GM19455 (cell line): ENCODE results near the gene APOBEC3G.

Experiments used
- ATAC-seq: cut with Tn5 transposase; IDR thresholded peaks from one replicate; pipeline ENCODE4 v1.9.1; 2021; ENCODE audit not compliant: unreplicated experiment

APOBEC3G gene

DNA sequence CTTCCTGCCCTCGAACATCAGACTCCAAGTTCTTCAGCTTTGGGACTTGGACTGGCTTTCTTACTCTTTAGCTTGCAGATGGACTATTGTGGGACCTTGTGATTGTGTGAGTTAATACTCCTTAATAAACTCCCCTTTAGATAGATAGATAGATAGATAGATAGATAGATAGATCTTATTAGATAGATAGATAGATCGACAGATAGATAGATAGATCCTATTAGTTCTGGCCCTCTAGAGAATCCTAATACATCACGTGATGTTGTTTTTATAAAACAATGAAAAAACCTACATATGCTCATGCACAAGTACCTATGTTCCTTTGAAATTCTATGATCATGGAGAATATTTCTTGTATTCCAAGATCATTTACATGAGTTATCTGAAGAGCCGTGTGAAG lies 43.9 kb downstream of the APOBEC3G start:
- ATAC-seq: no peak

DNA sequence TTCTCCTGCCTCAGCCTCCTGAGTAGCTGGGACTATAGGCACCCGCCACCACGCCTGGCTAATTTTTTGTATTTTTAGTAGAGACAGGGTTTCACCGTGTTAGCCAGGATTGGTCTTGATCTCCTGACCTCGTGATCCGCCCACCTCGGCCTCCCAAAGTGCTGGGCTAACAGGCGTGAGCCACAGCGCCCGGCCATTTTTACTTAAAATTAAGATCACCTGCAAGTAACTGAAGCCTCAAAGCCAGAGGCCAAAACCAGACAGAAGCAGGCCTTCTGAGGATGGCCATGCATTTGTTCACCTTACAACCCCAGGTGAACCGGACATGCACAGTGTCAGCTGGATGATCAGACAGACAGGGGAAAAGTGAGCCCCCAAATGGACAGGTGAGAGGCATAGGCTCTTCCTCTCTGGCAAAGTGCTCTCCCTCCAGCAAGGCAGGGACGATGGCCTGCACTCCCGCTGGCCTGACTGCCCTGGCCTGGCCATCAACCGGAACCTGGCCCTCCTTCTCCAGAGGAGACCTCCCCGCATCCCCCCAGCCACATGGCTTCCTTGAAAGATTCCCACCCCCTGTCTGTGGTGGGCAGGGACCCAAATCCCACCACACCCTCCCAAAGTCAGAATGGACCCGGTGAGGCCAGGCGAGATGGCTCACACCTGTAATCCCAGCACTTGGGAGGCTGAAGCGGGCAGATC lies 45.8 kb downstream of the APOBEC3G start:
- no peak for ATAC-seq

DNA sequence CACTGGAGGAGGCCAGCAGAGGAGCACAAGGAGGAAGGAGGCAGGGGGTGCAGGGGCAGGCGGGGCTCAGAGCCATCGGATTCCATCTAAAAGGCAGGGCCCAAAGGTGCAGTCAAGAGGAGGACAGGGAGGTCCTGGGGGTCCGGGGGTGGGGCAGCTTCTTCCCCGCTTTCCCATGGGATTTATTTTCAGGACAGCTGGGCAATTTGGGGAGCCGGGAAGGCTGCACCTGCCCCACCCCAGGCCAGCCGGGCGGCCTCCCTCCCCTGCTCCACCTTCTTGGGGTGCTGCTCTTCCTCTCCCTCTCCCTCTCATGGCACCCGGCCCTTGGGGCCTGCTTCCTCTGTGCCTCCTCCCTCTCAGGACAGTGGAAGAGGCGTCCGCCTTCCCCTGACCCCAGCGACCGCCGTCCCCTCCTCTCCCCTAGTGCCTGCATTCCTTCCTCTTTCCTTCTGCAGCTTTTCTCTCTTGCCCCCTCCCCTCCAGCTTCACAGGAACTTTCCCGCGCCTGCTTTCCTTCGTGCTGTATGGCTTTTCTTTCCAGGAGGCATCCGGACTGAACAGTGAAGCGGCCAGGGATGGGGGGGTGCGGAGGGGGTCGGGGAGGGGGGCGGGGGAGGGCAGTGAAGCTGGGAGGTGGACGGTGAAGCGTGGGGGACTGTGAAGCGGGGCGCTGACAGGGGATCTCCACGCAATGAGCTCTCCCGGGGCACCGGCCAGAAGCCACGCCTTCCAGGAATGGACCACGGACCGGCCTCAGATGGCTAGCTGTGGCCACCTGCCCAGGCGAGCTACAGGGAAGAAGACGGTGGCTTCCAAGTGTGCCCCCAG lies 46.9 kb downstream of the APOBEC3G start:
- no peak for ATAC-seq

DNA sequence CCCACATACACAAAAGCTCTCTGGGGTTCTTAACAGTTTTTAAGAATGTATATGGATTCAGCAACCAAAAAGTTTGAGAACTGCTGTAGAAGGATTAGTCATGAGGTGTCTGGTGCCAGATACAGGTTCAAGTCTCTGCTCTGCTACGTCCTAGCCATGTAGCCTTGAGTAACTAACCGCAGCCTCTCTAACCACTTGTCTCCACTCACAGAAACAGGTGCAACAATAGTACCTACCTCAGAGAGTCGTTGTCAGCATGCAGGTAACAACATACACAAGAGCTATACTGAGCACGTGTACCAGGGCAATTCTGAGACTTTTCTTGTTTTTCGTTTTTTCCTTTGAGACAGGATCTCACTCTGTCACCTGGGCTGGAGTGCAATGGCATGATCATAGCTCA lies 48.5 kb downstream of the APOBEC3G start:
- no peak for ATAC-seq

DNA sequence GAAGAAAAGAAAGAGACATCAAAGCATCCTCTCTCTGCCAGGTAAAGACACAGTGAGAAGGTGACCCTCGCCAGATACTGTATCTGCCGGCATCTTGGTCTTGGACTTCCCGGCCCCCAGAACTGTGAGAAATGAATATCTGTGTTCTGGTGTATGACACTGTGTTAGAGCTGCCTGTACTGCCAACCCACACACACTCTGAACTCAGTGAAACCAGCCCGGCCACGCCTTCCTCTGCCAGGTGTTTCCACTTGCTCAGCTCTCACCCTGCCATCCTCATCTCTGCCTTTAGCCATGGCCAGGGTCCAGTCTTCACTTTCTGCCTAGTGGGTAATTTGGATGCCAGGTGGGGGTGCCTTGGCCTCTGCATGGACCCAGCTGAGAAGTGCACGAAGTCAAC lies 51.4 kb downstream of the APOBEC3G start:
- ATAC-seq: no peak

DNA sequence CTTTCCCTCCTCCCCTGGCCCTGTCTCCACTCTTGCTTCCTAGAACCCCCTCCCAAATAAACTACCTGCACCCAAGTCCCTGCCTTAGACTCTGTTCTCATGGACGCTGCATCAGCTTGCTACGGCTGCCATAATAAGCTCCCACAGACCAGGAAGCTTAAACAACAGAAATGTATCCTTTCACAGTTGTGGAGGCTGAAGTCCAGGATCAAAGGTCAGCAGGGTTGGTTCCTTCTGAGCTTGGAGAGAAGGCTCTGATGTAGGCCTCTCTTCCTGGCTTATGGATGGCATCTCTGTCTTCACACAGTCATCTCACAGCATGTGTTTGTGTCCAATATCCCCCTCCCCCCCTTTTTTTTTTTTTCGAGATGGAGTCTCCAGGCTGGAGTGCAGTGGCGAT lies 52.0 kb downstream of the APOBEC3G start:
- no peak for ATAC-seq

DNA sequence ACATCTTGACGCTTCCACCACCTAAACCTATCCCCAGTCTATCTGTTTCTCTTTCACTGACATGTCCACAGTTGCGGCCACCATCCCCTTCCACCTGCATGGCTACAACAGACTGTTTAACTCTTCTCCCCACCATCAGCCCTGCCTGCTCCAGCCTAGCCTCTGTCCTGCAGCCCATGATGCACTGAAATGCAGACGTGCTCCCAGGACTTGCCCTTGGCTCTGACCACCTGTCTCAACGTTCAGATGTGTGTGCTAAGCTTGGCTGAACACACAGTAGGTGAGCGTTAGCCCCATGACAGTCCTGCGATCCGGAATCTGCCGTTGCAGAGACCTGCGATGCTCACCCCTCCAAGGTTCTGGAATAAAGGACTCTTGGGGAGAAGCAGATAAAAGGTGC lies 52.7 kb downstream of the APOBEC3G start:
- ATAC-seq: no peak

DNA sequence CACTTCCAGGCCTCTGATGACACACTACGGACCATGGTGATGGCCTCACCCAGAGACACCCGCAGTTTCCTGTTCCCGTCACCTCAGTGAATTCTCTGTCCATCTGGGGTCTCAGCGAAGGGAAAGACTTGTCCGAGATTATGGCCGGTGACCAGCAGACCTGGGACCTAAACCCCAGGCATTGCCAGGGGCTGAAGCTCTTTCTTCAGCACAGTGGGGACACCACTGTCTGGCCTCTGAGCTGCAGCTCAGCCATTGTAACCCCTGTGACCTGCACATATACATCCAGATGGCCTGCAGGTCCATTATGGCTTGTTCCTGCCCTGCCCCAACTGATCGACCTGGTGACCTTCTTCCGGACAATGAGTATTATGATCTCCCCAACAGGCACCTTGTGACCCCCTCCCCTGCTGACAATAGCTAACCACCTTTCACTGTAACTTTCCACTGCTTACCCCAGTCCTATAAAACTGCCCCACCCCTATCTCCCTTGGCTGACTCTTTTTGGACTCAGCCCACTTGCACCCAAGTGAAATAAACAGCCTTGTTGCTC lies 53.2 kb downstream of the APOBEC3G start:
- no peak for ATAC-seq

DNA sequence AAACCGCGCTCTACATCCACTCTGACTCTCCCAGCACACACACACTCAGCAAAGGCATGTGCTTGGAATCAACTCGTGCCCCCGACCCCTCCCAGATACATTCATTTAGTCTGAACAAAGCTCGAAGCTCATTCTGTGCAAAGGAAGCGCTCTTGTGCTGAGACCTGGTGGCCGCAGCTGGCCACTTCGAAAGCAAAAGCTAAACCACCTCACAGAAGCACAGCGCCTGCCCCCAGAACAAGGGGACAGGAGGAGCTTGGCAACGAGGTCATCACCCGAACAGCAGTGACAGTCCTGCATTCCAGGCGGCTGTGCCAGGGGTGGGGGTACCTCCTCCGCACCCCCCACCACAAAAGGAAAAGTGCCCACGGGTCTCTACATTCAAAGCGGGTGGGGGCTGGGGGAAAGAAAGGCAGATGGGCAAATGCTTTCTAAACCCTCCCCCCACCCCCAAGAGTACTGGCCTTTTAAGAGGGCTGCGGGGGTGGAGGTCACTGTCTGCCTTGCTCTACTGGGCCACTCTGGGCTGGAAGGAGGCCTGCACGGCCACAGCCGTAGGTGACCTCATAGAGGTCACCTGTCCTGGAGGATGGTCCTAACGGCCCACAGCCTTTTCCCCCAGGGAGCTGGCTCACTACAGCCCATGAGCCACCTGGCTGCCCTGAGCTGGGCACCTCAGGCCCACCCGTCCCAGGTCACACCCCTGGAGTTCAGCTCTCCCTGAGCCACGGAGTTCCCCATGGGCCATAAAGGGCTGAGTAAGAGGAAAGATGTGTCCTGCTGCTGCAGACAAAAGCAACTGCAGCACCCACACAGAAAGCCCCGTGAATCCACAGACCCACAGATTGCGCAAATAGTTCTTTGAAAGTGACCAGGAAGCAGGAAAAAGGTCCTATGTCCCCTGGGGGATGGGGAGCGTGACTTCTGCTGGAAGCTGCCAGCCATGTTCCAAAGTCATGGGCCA lies 54.1 kb downstream of the APOBEC3G start:
- ATAC-seq: no peak

DNA sequence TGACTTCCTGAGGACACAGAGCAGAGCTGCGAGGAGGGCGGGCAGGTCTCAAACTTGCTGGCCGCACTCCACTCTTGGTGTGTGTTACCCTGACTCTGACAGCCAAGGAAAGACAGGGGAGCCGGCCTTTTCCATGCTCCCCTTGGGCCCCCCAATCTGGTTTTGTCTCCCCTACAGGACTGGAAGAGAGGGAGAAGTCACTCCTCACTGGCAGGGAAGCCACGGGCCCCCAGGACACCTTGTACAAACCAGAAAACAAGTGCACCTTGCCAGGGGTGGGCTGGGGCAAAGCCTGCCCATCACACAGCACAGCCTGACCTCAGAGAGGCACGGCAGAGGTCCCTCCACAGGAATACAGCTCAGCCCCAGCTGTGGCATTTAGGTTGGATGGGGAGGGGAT lies 55.2 kb downstream of the APOBEC3G start:
- ATAC-seq: no peak

DNA sequence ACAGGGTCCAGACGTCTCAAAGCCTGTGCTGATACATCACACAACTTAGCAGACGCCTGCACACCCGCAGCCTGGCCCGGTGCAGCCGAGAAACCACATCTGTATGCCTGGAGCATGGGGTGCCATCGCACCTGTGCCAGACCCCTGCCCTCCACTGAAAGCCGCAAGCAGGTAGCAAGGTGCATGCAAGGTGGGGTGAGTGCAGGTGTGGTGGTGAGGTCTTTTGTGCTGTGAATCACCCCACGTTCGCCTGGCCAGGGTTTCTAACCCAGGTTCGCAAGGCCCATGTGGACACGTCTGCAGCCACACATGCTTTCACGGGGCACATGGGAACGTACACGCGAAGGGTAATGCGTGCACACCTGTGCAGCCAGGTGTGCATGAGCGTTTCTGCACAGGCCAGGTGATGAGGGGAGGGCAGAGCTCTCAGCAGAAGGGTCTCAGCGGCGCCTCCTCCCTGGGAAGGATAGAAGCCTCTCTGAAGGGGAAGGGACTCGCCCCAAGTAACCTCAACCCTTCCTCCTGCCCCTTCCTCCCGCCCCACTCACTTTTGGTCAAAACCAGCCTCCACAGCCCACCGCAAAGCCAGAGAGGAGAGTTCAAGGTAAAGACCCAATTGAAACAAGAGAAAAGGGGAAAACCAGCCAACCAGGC lies 55.9 kb downstream of the APOBEC3G start:
- no peak for ATAC-seq

DNA sequence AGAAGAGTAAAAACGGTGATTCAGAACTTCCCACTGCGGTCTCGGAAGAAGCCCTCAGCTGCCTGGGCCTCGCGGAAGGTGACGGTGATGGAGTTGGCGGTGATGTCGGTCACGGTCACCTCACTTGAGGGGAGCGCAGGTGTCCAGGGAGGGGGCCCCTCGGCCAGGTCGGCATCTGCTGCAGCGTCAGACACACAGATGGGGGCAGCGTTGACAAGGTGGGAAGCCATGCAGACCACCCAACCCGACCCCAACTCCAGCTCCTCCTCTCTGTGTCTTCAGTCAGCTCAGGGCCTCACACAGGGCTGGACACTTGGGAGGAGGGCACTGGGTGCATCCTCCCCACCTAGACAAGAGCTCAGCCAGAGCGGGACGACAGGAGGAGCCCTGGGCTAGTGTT lies 56.8 kb downstream of the APOBEC3G start:
- no peak for ATAC-seq

DNA sequence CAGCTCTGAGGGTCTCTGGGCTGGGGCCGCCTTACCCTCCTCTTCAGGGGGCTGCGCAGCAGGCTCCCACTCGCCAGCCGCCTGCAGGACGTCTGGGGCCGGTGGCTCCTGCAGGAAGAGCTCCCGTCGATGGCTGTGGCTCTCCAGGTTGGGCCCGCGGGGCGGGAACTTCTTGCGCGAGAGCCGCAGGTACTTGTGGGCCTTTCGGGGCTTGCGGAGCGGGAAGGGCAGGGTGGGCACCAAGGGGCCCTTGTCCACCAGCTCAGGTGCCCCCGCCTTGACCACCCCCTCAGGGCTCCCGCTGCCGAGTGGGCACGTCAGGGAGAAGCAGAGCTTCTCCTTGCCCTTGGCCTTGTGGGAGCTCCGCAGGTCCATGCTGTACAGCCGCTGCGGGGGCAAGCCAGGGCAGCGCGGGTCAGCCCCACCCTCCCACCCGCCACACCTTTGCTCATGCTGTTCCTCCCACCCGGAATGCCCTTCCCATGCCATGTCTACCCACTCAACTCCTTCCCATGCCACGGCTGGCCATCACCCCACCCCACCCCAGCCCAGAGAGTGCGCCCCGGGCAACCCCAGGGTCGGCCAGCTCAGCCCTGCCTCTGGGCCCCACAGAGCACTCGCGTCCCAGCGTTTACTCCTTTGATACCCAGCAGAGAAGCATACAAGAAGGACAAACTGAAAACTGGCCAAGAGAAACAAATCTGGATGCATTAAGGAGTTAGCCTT lies 57.5 kb downstream of the APOBEC3G start:
- ATAC-seq: no peak

DNA sequence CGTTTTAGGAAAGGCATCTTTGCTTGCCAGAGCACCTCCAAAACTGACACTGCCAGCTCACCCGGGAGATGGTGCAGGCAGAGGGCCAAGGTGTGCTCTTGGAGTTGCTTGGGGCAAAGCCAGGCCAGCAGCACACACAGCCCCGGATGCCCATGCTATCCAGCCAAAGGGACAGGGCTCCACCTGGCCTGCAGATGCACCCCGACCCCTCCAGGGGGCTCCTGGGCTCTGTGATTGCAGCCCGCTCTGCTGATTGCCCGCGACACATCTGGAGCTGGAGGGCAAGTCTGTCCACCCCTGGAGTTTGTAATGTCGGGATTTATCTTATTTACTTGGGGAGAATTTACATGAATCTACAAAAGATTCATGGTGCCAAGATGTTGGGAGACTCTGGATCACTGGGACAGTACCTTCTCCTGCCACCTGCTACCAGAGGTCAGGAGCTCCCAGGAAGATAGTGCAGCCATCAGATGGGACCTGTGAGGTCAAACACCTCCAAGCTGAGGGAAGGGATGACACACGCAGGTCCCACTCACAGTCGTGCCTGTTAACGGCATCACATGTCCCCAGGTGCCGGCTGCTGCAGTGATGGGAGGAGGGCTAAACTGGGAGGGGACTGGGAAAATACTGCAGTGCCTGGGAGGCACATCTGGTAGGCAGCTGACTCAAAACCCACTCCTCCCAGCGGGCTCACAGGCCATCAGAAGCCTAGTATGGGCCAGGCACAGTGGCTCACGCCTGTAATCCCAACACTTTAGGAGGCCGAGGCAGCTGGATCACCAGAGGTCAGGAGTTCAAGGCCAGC lies 58.2 kb downstream of the APOBEC3G start:
- ATAC-seq: no peak

DNA sequence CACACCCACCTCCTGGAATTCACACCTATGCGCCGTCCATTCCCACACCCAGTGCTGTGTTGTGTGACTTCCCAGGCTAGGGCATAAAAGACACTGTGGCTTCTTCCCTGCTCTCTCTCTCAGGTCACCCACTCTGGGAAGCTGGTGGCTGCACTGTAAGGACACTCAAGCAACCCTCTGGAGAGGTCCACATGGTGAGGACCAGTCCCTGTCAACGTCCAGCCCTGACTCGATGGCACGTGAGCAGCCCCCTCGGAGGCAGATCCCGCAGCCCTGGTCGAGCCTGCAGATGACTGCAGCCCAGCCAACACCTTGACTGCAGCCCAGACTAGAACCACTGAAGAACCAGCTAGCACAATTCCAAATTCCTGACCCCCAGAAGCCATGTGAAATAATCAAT lies 59.2 kb downstream of the APOBEC3G start:
- no peak for ATAC-seq
